ENCODE measurements around the gene CEACAM1.

DNA sequence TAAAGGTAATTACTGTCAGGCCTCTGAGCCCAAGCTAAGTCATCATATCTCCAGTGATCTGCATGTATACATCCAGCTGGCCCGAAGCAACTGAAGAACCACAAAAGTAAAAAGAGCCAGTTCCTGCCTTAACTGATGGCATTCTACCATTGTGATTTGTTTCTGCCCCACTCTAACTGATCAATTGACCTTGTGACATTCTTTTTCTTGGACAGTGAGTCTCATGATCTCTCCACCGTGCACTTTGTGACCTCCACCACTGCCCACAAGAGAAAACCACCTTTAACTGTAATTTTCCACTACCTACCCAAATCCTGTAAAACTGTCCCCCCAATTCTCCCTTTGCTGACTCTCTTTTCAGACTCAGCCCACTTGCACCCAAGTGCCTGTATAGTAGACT, 68.4 kb downstream of the CEACAM1 start:
- no peak for TF ChIP-seq CTCF (IDR thresholded peaks at IDR 0.05; ENCODE audit: poor library complexity, severe bottlenecking)
- TF ChIP-seq POLR2AphosphoS5 (IDR thresholded peaks at IDR 0.05) = no peak
- TF ChIP-seq REST (IDR thresholded peaks at IDR 0.05; ENCODE audit: borderline replicate concordance) = no peak
- TF ChIP-seq EP300 (conservative IDR thresholded peaks at IDR 0.05; ENCODE audit: poor library complexity, severe bottlenecking) = no peak
- no peak for TF ChIP-seq MXI1 (conservative IDR thresholded peaks at IDR 0.05; ENCODE audit: poor library complexity, severe bottlenecking)
- TF ChIP-seq TAF1 (IDR thresholded peaks at IDR 0.05; ENCODE audit: low read depth) = no peak
- TF ChIP-seq EZH2 (IDR thresholded peaks at IDR 0.05; ENCODE audit: borderline replicate concordance, insufficient read depth, low read length, poor library complexity, severe bottlenecking) = no peak
- no peak for TF ChIP-seq RAD21 (conservative IDR thresholded peaks at IDR 0.05)
